HFFc6 (cell line): ENCODE measurements around the gene IGFBP7. TPM values are rescaled to one million over a fixed set of nuclear protein-coding genes. Genes with fewer than 3 reads are reported as not detected.

Experiments used
- DNase-seq: peaks from one replicate; pipeline ENCODE4 v3.0.0-alpha.2; 2018
- H3K27ac Mint-ChIP-seq: 2 replicates; pipeline ENCODE4 v1.8.0; 2020; ENCODE audit warnings: mild to moderate bottlenecking, mixed read lengths
- H3K27me3 Mint-ChIP-seq: 2 replicates; pipeline ENCODE4 v1.8.0; 2021; ENCODE audit warnings: mild to moderate bottlenecking, moderate library complexity, mixed read lengths; ENCODE audit not compliant: insufficient read depth
- H3K36me3 Mint-ChIP-seq: 2 replicates; pipeline ENCODE4 v1.8.0; 2021; ENCODE audit warnings: low read depth, mixed read lengths
- H3K4me1 Mint-ChIP-seq: 2 replicates; pipeline ENCODE4 v1.8.0; 2020; ENCODE audit warnings: low read depth, mixed read lengths
- H3K4me3 Mint-ChIP-seq: 2 replicates; pipeline ENCODE4 v1.8.0; 2020; ENCODE audit warnings: mild to moderate bottlenecking, moderate library complexity, mixed read lengths
- H3K9me3 Mint-ChIP-seq: 2 replicates; pipeline ENCODE4 v1.8.0; 2020; ENCODE audit warnings: mild to moderate bottlenecking, mixed read lengths
- CTCF ChIP-seq: fragments of 200-600 bp; sonication (generic); IDR thresholded peaks from 2 replicates; pipeline ENCODE4 v1.5.0; 2021; ENCODE audit warnings: antibody characterized with exemption, mild to moderate bottlenecking
- total RNA-seq, 6 experiments: library from RNA; stranded (reverse); fragmentation: NEBNext Ultra II Directional; extraction: Animal tissue kit (Norgen Biotek cat#: 25700); gene quantifications; 2 replicates in 1 of 6; 3 replicates in 5 of 6; pipeline ENCODE4 v1.2.3, GENCODE V29; 2021

The IGFBP7 gene
- total RNA-seq, 6 experiments from 2014 or later: 464 to 821 (median 485) TPM

GRCh38 chr4:57103051-57103450 is 7.1 kb downstream of the IGFBP7 start:
- Mint-ChIP-seq H3K4me1 (peaks cover 99% of the 10 kb centered on the region), H3K36me3 (peaks cover 58% of the 10 kb centered on the region), H3K27ac (peak overlapping the region; percentile 93), H3K4me3 (peak overlapping the region; percentile 58), H3K27me3 (no peaks in the 10 kb centered on the region), H3K9me3 (peaks cover 6% of the 10 kb centered on the region; the same call in 1 of the 2 replicates)
- no peak for TF ChIP-seq CTCF
- DNase-seq: no peak

- peak; percentile 83 for DNase-seq
- no peaks in the 10 kb centered on the region for H3K9me3 Mint-ChIP-seq
- no peak for TF ChIP-seq CTCF
- no peaks in the 10 kb centered on the region for H3K27me3 Mint-ChIP-seq
- H3K27ac Mint-ChIP-seq: peak overlapping the region; percentile 93
- H3K4me1 Mint-ChIP-seq: peaks cover 100% of the 10 kb centered on the region
- peaks cover 57% of the 10 kb centered on the region for H3K36me3 Mint-ChIP-seq
- peak overlapping the region; percentile 58 for H3K4me3 Mint-ChIP-seq
Measured at GRCh38 chr4:57102050-57102624, 8.0 kb downstream of the IGFBP7 start.

- peak overlapping the region; percentile 93 for H3K27ac Mint-ChIP-seq
- H3K27me3 Mint-ChIP-seq: no peaks in the 10 kb centered on the region
- peaks cover 100% of the 10 kb centered on the region for H3K4me1 Mint-ChIP-seq
- H3K9me3 Mint-ChIP-seq: no peaks in the 10 kb centered on the region
- no peak for TF ChIP-seq CTCF
- H3K4me3 Mint-ChIP-seq: peak overlapping the region; percentile 13; the same call in 1 of the 2 replicates
- DNase-seq: no peak
- peaks cover 59% of the 10 kb centered on the region for H3K36me3 Mint-ChIP-seq
Measured at GRCh38 chr4:57100979-57101651, 9.1 kb downstream of the IGFBP7 start.

- no peak for TF ChIP-seq CTCF
- H3K27me3 Mint-ChIP-seq: no peaks in the 10 kb centered on the region; the same call in 1 of the 2 replicates
- H3K4me3 Mint-ChIP-seq: peak overlapping the region; percentile 38; the same call in 1 of the 2 replicates
- H3K4me1 Mint-ChIP-seq: peaks cover 100% of the 10 kb centered on the region
- peak overlapping the region; percentile 79 for H3K27ac Mint-ChIP-seq
- peaks cover 51% of the 10 kb centered on the region for H3K36me3 Mint-ChIP-seq
- DNase-seq: no peak
- no peaks in the 10 kb centered on the region for H3K9me3 Mint-ChIP-seq
Measured at GRCh38 chr4:57099363-57099762, 10.8 kb downstream of the IGFBP7 start.

- H3K9me3 Mint-ChIP-seq: no peaks in the 10 kb centered on the region
- peaks cover 100% of the 10 kb centered on the region for H3K4me1 Mint-ChIP-seq
- H3K4me3 Mint-ChIP-seq: peak overlapping the region; percentile 38; the same call in 1 of the 2 replicates
- peak; percentile 65 for DNase-seq
- H3K27ac Mint-ChIP-seq: peak overlapping the region; percentile 79
- no peaks in the 10 kb centered on the region; the same call in 1 of the 2 replicates for H3K27me3 Mint-ChIP-seq
- no peak for TF ChIP-seq CTCF
- peaks cover 47% of the 10 kb centered on the region for H3K36me3 Mint-ChIP-seq
Measured at GRCh38 chr4:57098941-57099340, 11.2 kb downstream of the IGFBP7 start.
